Measurements from ENCODE around the gene A4GALT. TPM values are rescaled to one million over a fixed set of nuclear protein-coding genes. Genes with fewer than 3 reads are reported as not detected.
A peak's percentile ranks its signal among the peaks of the same experiment; 100 is the strongest.
"Not testable (repeated sequence)": the region's sequence is repeated elsewhere in the genome, so short reads cannot be mapped to it uniquely, and the experiment has no call there.

The A4GALT gene
- total RNA-seq, 2 experiments from 2014 or later = 0.29 to 0.35 TPM

GRCh38 chr22:42680648-42681047 is 40.0 kb downstream of the A4GALT start:
- Mint-ChIP-seq H3K4me1 (no peaks in the 10 kb centered on the region), H3K9me3 (peaks cover 9% of the 10 kb centered on the region), H3K4me3 (no peak overlapping the region), H3K27me3 (no peaks in the 10 kb centered on the region), H3K36me3 (ENCODE audit: low read depth) (no peaks in the 10 kb centered on the region), H3K27ac (no peak overlapping the region)
- ChIA-PET CTCF (no interaction called here), POLR2A (no interaction called here)
- DNase-seq = no peak

DNA sequence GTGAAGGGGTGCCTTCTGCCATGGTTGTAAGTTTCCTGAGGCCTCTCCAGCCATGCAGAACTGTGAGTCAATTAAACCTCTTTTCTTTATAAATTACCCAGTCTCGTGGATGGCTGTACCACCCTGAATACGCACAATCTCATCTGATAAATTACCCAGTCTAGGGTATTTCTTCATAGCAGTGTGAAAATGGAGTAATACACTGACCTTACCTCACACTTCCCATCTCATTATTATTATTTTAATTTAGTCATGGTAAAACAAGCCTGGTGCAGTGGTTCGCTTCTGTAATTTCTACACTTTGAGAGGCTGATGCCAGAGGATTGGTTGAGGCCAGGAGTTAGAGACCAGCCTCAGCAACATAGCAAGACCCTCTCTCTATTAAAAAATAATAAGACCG is 41.0 kb downstream of the A4GALT start:
- no peaks in the 10 kb centered on the region for H3K27me3 Mint-ChIP-seq
- CTCF ChIA-PET = no interaction called here
- H3K36me3 Mint-ChIP-seq (ENCODE audit: low read depth) = no peaks in the 10 kb centered on the region
- peaks cover 9% of the 10 kb centered on the region for H3K9me3 Mint-ChIP-seq
- POLR2A ChIA-PET = no interaction called here
- DNase-seq = no peak
- H3K27ac Mint-ChIP-seq = no peak overlapping the region
- no peak overlapping the region for H3K4me3 Mint-ChIP-seq
- no peaks in the 10 kb centered on the region for H3K4me1 Mint-ChIP-seq

DNA sequence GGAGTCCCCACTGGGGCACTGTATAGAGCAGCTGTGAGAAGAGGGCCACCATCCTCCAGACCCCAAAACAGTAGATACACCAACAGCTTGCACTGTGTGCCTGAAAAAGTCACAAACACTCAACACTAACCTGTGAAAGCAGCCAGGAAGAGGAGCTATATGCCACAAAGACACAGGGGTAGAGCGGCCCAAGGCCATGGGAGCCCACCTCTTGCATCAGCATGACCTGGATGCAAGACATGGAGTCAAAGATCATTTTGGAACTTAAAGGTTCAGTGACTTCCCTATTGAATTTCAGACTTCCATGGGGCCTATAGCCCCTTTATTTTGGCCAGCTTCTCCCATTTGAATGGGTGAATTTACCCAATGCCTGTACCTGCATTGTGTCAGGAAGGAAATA is 41.8 kb downstream of the A4GALT start:
- ChIA-PET POLR2A (no interaction called here), CTCF (no interaction called here)
- no peak for DNase-seq
- Mint-ChIP-seq H3K36me3 (ENCODE audit: low read depth) (no peaks in the 10 kb centered on the region), H3K4me1 (no peaks in the 10 kb centered on the region), H3K4me3 (no peak overlapping the region), H3K9me3 (peaks cover 9% of the 10 kb centered on the region), H3K27ac (no peak overlapping the region), H3K27me3 (no peaks in the 10 kb centered on the region)

- H3K27ac Mint-ChIP-seq; H3K4me3 Mint-ChIP-seq; H3K36me3 Mint-ChIP-seq (ENCODE audit: low read depth); DNase-seq; POLR2A ChIA-PET; H3K9me3 Mint-ChIP-seq; H3K4me1 Mint-ChIP-seq; H3K27me3 Mint-ChIP-seq: not testable (repeated sequence)
- CTCF ChIA-PET = interaction anchor here (0.6 kb wide), 1 partner anchor 334 kb away, joined by 4 read pairs; no protein-coding TSS in a partner anchor
Measured at GRCh38 chr22:42677936-42678335, 42.7 kb downstream of the A4GALT start.

DNA sequence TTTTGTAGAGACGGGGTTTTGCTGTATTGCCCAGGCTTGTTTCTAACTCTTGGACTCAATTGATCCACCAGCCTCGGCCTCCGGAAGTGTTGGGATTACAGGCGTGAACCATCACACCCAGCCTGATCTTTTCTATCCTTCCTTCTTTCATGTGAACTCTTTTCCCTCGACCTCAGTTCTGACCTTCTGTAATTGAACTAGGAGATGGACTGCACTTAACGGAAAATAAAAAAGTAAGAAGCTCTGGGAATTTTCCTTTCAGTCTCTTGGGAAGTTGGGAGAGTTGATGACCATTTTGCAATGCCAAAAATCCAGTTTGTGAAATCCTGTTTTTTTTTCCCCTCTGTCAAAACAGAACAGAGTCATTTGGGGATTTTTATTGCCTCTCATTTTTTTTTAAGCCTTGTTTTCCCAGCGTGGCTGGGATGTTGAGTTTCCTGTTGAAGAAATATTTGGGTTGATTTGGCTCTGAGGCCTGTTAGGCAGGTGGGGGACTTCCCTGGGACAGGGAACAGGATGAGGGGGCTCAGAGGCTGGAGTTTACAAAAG is 44.5 kb downstream of the A4GALT start:
- ChIA-PET CTCF (no interaction called here), POLR2A (no interaction called here)
- no peak for DNase-seq
- Mint-ChIP-seq H3K4me1 (peaks cover 5% of the 10 kb centered on the region), H3K9me3 (peaks cover 9% of the 10 kb centered on the region), H3K36me3 (ENCODE audit: low read depth) (no peaks in the 10 kb centered on the region), H3K27me3 (no peaks in the 10 kb centered on the region), H3K27ac (no peak overlapping the region), H3K4me3 (no peak overlapping the region)

DNA sequence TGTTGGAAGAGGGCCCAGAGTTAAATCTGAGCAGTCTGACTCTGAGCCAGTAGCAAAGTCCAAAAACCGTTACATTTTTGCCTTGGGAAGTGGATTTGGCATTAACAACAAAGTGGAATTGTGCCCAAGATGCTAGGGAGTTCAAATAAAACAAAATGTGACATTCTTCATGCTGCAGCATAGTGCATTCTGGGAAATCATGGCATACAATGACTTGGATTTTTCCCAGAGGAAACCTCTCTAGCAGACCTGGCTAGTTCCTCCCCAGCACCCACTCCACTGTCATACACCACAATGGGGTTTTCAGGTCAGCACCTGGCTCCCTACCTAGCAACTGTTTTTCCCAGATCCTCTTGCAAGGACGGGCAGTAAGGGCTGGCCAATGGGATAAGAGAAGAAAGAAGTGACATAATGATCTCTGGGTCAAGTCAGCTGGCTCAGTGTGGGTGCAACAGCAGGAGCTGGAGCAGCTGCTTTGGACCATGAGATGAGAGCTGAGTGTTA is 46.7 kb downstream of the A4GALT start:
- POLR2A ChIA-PET = no interaction called here

GRCh38 chr22:42673071-42673470 is 47.6 kb downstream of the A4GALT start:
- peaks cover 13% of the 10 kb centered on the region for H3K4me1 Mint-ChIP-seq
- POLR2A ChIA-PET = interaction anchor here (0.7 kb wide), 1 partner anchor 43 kb away, joined by 3 read pairs; no protein-coding TSS in a partner anchor
- H3K27me3 Mint-ChIP-seq; DNase-seq; H3K27ac Mint-ChIP-seq; H3K36me3 Mint-ChIP-seq (ENCODE audit: low read depth); H3K9me3 Mint-ChIP-seq; CTCF ChIA-PET; H3K4me3 Mint-ChIP-seq: not testable (repeated sequence)

More for the DNA sequence above, 46.7 kb downstream of the A4GALT start:
- Mint-ChIP-seq H3K4me3 (no peak overlapping the region), H3K9me3 (peaks cover 9% of the 10 kb centered on the region), H3K27ac (no peak overlapping the region), H3K4me1 (peaks cover 13% of the 10 kb centered on the region), H3K27me3 (no peaks in the 10 kb centered on the region), H3K36me3 (ENCODE audit: low read depth) (no peaks in the 10 kb centered on the region)
- no peak for DNase-seq
- CTCF ChIA-PET = no interaction called here

GRCh38 chr22:42670921-42671709 is 49.6 kb downstream of the A4GALT start:
- Mint-ChIP-seq H3K4me1 (peaks cover 13% of the 10 kb centered on the region), H3K36me3 (ENCODE audit: low read depth) (no peaks in the 10 kb centered on the region), H3K27ac (peak overlapping the region; percentile 22), H3K9me3 (no peaks in the 10 kb centered on the region), H3K4me3 (no peak overlapping the region), H3K27me3 (peaks cover 1% of the 10 kb centered on the region)
- CTCF ChIA-PET = no interaction called here
- no peak for DNase-seq
- POLR2A ChIA-PET = interaction anchor here (0.7 kb wide), 1 partner anchor 319 kb away, joined by 3 read pairs; no protein-coding TSS in a partner anchor

DNA sequence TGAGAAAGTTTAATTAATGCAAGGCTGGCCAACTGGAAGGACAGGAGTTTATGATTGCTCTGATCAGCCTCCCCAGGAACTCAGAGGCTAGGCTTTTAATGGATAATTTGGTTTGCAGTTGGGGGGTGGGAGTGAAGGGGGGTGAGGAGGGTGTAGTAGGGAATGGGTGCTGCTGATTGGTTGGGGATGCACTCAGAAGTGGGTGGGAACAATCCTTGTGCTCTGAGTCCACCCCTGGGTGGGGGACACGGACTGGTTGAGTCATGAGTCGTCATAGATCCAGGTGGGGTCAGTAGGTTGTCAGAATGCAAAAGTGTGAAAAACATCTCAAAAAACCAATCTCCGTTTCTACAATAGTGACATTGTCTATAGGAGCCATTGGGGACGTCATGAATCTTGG is 50.6 kb downstream of the A4GALT start:
- peaks cover 1% of the 10 kb centered on the region for H3K27me3 Mint-ChIP-seq
- no peak for DNase-seq
- peaks cover 13% of the 10 kb centered on the region for H3K4me1 Mint-ChIP-seq
- no peak overlapping the region for H3K4me3 Mint-ChIP-seq
- CTCF ChIA-PET = no interaction called here
- POLR2A ChIA-PET = interaction anchor here (0.7 kb wide), 1 partner anchor 318 kb away, joined by 3 read pairs; no protein-coding TSS in a partner anchor
- H3K9me3 Mint-ChIP-seq = no peaks in the 10 kb centered on the region
- no peak overlapping the region for H3K27ac Mint-ChIP-seq
- H3K36me3 Mint-ChIP-seq (ENCODE audit: low read depth) = no peaks in the 10 kb centered on the region

- H3K27ac Mint-ChIP-seq; H3K27me3 Mint-ChIP-seq; CTCF ChIA-PET; DNase-seq; H3K9me3 Mint-ChIP-seq; H3K4me3 Mint-ChIP-seq; POLR2A ChIA-PET; H3K36me3 Mint-ChIP-seq (ENCODE audit: low read depth): not testable (repeated sequence)
- peaks cover 10% of the 10 kb centered on the region for H3K4me1 Mint-ChIP-seq
Measured at GRCh38 chr22:42666393-42666792, 54.3 kb downstream of the A4GALT start.

- Mint-ChIP-seq H3K27ac (no peak overlapping the region), H3K4me1 (peaks cover 2% of the 10 kb centered on the region), H3K9me3 (no peaks in the 10 kb centered on the region), H3K27me3 (peaks cover 7% of the 10 kb centered on the region), H3K36me3 (ENCODE audit: low read depth) (no peaks in the 10 kb centered on the region), H3K4me3 (no peak overlapping the region)
- ChIA-PET CTCF (interaction anchor here (1.3 to 1.4 kb wide), 2 partner anchors 11 to 13 kb away, joined by 3 to 4 read pairs; no protein-coding TSS in a partner anchor), POLR2A (no interaction called here)
- DNase-seq = no peak
Measured at GRCh38 chr22:42664976-42665831, 55.5 kb downstream of the A4GALT start.

GRCh38 chr22:42661985-42662831 is 58.5 kb downstream of the A4GALT start:
- H3K27me3 Mint-ChIP-seq = peaks cover 6% of the 10 kb centered on the region
- CTCF ChIA-PET = interaction anchor here (0.6 kb wide), 1 partner anchor 118 kb away, joined by 4 read pairs; no protein-coding TSS in a partner anchor
- peak overlapping the region; percentile 52 for H3K4me3 Mint-ChIP-seq
- POLR2A ChIA-PET = no interaction called here
- no peak overlapping the region for H3K27ac Mint-ChIP-seq
- H3K36me3 Mint-ChIP-seq (ENCODE audit: low read depth) = no peaks in the 10 kb centered on the region
- DNase-seq = peak; percentile 83
- no peaks in the 10 kb centered on the region for H3K9me3 Mint-ChIP-seq
- no peaks in the 10 kb centered on the region for H3K4me1 Mint-ChIP-seq

All from activated CD4-positive, alpha-beta T cell treated with anti-CD3 and anti-CD28 coated beads, Interleukin-2, amount 10 ng/mL, durations not matched to agents 7 days and 5 days (primary cell).